IMR-90 (cell line): ENCODE results near the gene LIPE. TPM values are rescaled to one million over a fixed set of nuclear protein-coding genes. Genes with fewer than 3 reads are reported as not detected.

Source experiments
- ATAC-seq: fragments of 200-7000 bp; cut with Tn5 transposase; 2 replicates; pipeline ENCODE4 v1.9.1; 2020; ENCODE audit warnings: low read depth, mild to moderate bottlenecking, moderate library complexity
- BruUV-seq: library from RNA; stranded (reverse); fragments of 400-500 nt; replicated peaks from 2 replicates; lab custom pipeline; 2021; lab: Mats Ljungman, UMichigan
- CTCF ChIA-PET: fragments of 300-600 bp; formaldehyde crosslinking; extraction: SDS; loops from one replicate; lab custom pipeline; 2021; ENCODE audit warnings: antibody characterized with exemption; lab: Yijun Ruan, JAX
- POLR2A ChIA-PET: fragments of 300-600 bp; sonication (Branson Sonifier 250); formaldehyde crosslinking; loops from one replicate; lab custom pipeline; 2022; ENCODE audit warnings: antibody characterized with exemption; ENCODE audit not compliant: unreplicated experiment; lab: Charles Lee
- DNase-seq: peaks from one replicate; pipeline ENCODE4 v3.0.0; 2013
- H2AFZ ChIP-seq: replicated peaks from 2 replicates; pipeline ENCODE3; 2013; ENCODE audit warnings: low read length, mild to moderate bottlenecking; ENCODE audit not compliant: poor library complexity
- H2AK5ac ChIP-seq: 2 replicates; pipeline ENCODE4 v1.6.1; 2013; ENCODE audit warnings: low read depth, low read length, inconsistent platforms
- H2AK9ac ChIP-seq: replicated peaks from 2 replicates; pipeline ENCODE3; 2013; ENCODE audit warnings: mild to moderate bottlenecking, low read depth, low read length, moderate library complexity; ENCODE audit not compliant: poor library complexity
- H2BK120ac ChIP-seq: 2 replicates; pipeline ENCODE4 v1.6.1; 2013; ENCODE audit warnings: low read depth, low read length, inconsistent platforms
- H2BK15ac ChIP-seq: 3 replicates; pipeline ENCODE4 v1.6.1; 2013; ENCODE audit warnings: low read depth, low read length, inconsistent platforms
- H2BK20ac ChIP-seq: 2 replicates; pipeline ENCODE4 v1.6.1; 2013; ENCODE audit warnings: low read depth, mild to moderate bottlenecking, inconsistent platforms, low read length, moderate library complexity
- H2BK5ac ChIP-seq: 2 replicates; pipeline ENCODE4 v1.6.1; 2013; ENCODE audit warnings: mild to moderate bottlenecking, low read depth, low read length, inconsistent platforms; ENCODE audit not compliant: poor library complexity, severe bottlenecking
- H3K14ac ChIP-seq: replicated peaks from 2 replicates; pipeline ENCODE4 v1.6.1; 2013; ENCODE audit warnings: low read depth, low read length, inconsistent platforms
- H3K18ac ChIP-seq: 2 replicates; pipeline ENCODE4 v1.6.1; 2013; ENCODE audit warnings: low read depth, low read length, control low read depth
- H3K23ac ChIP-seq: 2 replicates; pipeline ENCODE4 v1.6.1; 2013; ENCODE audit warnings: low read depth, low read length, inconsistent platforms
- H3K27ac ChIP-seq: 2 replicates; pipeline ENCODE4 v1.5.1; 2013; ENCODE audit warnings: mild to moderate bottlenecking, control low read depth, low read length; ENCODE audit not compliant: insufficient read depth
- H3K27me3 ChIP-seq: 2 replicates; pipeline ENCODE4 v1.6.1; 2013; ENCODE audit warnings: low read length; ENCODE audit not compliant: control insufficient read depth, insufficient read depth
- H3K36me3 ChIP-seq: 2 replicates; pipeline ENCODE4 v1.6.1; 2013; ENCODE audit warnings: low read length, mixed read lengths; ENCODE audit not compliant: control insufficient read depth, insufficient read depth
- H3K4ac ChIP-seq: 2 replicates; pipeline ENCODE4 v1.6.1; 2013; ENCODE audit warnings: low read depth, low read length, inconsistent platforms
- H3K4me1 ChIP-seq: 2 replicates; pipeline ENCODE4 v1.6.1; 2013; ENCODE audit warnings: low read length, mixed read lengths; ENCODE audit not compliant: control insufficient read depth, insufficient read depth
- H3K4me2 ChIP-seq: 2 replicates; pipeline ENCODE4 v1.6.1; 2013; ENCODE audit warnings: low read depth, mild to moderate bottlenecking, control low read depth, low read length, moderate library complexity
- H3K4me3 ChIP-seq: 2 replicates; pipeline ENCODE4 v1.5.1; 2013; ENCODE audit warnings: low read depth, mild to moderate bottlenecking, control low read depth, low read length, moderate library complexity; ENCODE audit not compliant: insufficient read depth
- H3K56ac ChIP-seq: 2 replicates; pipeline ENCODE4 v1.6.1; 2013; ENCODE audit warnings: low read length, inconsistent platforms; ENCODE audit not compliant: insufficient read depth; ENCODE audit errors: extremely low read depth
- H3K79me1 ChIP-seq, 2 experiments: 2 replicates each; pipeline ENCODE4 v1.6.1; 2013; ENCODE audit warnings: low read length in 2 of 2, inconsistent platforms in 1 of 2, low read depth in 1 of 2
- H3K9ac ChIP-seq: 2 replicates; pipeline ENCODE4 v1.6.1; 2013; ENCODE audit warnings: low read depth, low read length, control low read depth
- H3K9me1 ChIP-seq: 2 replicates; pipeline ENCODE4 v1.6.1; 2013; ENCODE audit warnings: low read length, inconsistent platforms; ENCODE audit not compliant: insufficient read depth
- H3K9me3 ChIP-seq: 2 replicates; pipeline ENCODE4 v1.6.1; 2013; ENCODE audit warnings: low read length; ENCODE audit not compliant: control insufficient read depth, insufficient read depth
- H4K20me1 ChIP-seq: 2 replicates; pipeline ENCODE4 v1.6.1; 2013; ENCODE audit warnings: low read length, inconsistent platforms; ENCODE audit not compliant: insufficient read depth
- H4K5ac ChIP-seq: 2 replicates; pipeline ENCODE4 v1.6.1; 2013; ENCODE audit warnings: mild to moderate bottlenecking, low read depth, low read length, control low read depth
- H4K8ac ChIP-seq, 2 experiments: 2 replicates each; pipeline ENCODE4 v1.6.1; 2013; ENCODE audit warnings: low read depth in 2 of 2, low read length in 2 of 2, control low read depth in 1 of 2, inconsistent platforms in 1 of 2
- H4K91ac ChIP-seq: 2 replicates; pipeline ENCODE4 v1.6.1; 2013; ENCODE audit warnings: low read depth, low read length, inconsistent platforms; ENCODE audit not compliant: insufficient read depth
- BHLHE40 ChIP-seq: fragments of 150-350 bp; IDR thresholded peaks from 2 replicates; pipeline ENCODE4 v1.6.1; 2016; ENCODE audit warnings: mild to moderate bottlenecking, low read depth, low read length
- CEBPB ChIP-seq: IDR thresholded peaks from 2 replicates; pipeline ENCODE4 v1.6.1; 2012; ENCODE audit warnings: low read depth, low read length, improper control_type of control experiment
- CHD1 ChIP-seq: IDR thresholded peaks from 2 replicates; pipeline ENCODE4 v1.6.1; 2012; ENCODE audit warnings: low read depth, low read length, improper control_type of control experiment
- CTCF ChIP-seq: conservative IDR thresholded peaks from 2 replicates; pipeline ENCODE4 v1.5.1; 2012; ENCODE audit warnings: mild to moderate bottlenecking, low read depth, low read length, improper control_type of control experiment
- ELK1 ChIP-seq: fragments of 150-350 bp; IDR thresholded peaks from 2 replicates; pipeline ENCODE4 v1.6.1; 2016; ENCODE audit warnings: low read depth, mild to moderate bottlenecking, low read length, moderate library complexity, borderline replicate concordance
- FOS ChIP-seq: fragments of 150-350 bp; IDR thresholded peaks from 2 replicates; pipeline ENCODE4 v1.6.1; 2016; ENCODE audit warnings: low read depth, low read length
- MAFK ChIP-seq: IDR thresholded peaks from 2 replicates; pipeline ENCODE4 v1.6.1; 2012; ENCODE audit warnings: low read depth, low read length, improper control_type of control experiment
- MAZ ChIP-seq: IDR thresholded peaks from 2 replicates; pipeline ENCODE4 v1.6.1; 2012; ENCODE audit warnings: low read depth, mild to moderate bottlenecking, low read length, improper control_type of control experiment, moderate library complexity, borderline replicate concordance
- MXI1 ChIP-seq: IDR thresholded peaks from 2 replicates; pipeline ENCODE4 v1.6.1; 2012; ENCODE audit warnings: low read depth, mild to moderate bottlenecking, low read length, moderate library complexity, borderline replicate concordance
- NFE2L2 ChIP-seq: fragments of 150-350 bp; IDR thresholded peaks from 2 replicates; pipeline ENCODE4 v1.6.1; 2016; ENCODE audit warnings: low read depth, mild to moderate bottlenecking, low read length
- POLR2A ChIP-seq: IDR thresholded peaks from 2 replicates; pipeline ENCODE4 v1.6.1; 2012; ENCODE audit warnings: mild to moderate bottlenecking, low read depth, low read length
- RAD21 ChIP-seq: IDR thresholded peaks from 2 replicates; pipeline ENCODE4 v1.6.1; 2012; ENCODE audit warnings: low read length, improper control_type of control experiment
- RCOR1 ChIP-seq: IDR thresholded peaks from 2 replicates; pipeline ENCODE4 v1.6.1; 2012; ENCODE audit warnings: mild to moderate bottlenecking, low read length, improper control_type of control experiment; ENCODE audit not compliant: insufficient replicate concordance
- RFX5 ChIP-seq: IDR thresholded peaks from 2 replicates; pipeline ENCODE4 v1.8.0; 2012; ENCODE audit warnings: low read depth, mild to moderate bottlenecking, low read length, moderate library complexity
- SMC3 ChIP-seq: fragments of 150-350 bp; IDR thresholded peaks from 2 replicates; pipeline ENCODE4 v1.6.1; 2016; ENCODE audit warnings: low read depth, mild to moderate bottlenecking, antibody characterized with exemption, low read length, moderate library complexity
- WGBS, 2 experiments: methylation state at CpG; one replicate each; pipeline versions ENCODE4 v1.1.5 to v1.1.7; 2013; ENCODE audit warnings: missing lambda C conversion rate in 2 of 2; ENCODE audit not compliant: insufficient read length in 1 of 2; ENCODE audit errors: extremely low coverage in 2 of 2; 5-methylcytosine and 5-hydroxymethylcytosine counted together
- dilution Hi-C: fragments of 300-500 bp; cut with HindIII; formaldehyde crosslinking; loops from one replicate; pipeline ENCODE4 v1.14.3; 2018; ENCODE audit warnings: low sequenced_read_pairs; ENCODE audit not compliant: unreplicated experiment
- in situ Hi-C: fragments of 300-500 bp; cut with MboI; formaldehyde crosslinking; loops from 3 replicates; pipeline ENCODE4 v1.14.3; 2019; ENCODE audit warnings: low sequenced_read_pairs, inconsistent platforms, mixed read lengths
- intact Hi-C: fragments of 100-400 bp; cut with micrococcal nuclease; formaldehyde crosslinking; loops from 2 replicates; pipeline ENCODE4 v1.10.0; 2022
- polyA plus RNA-seq, 3 experiments: library from polyadenylated mRNA; depleted of rRNA; stranded (reverse); fragments of >200 nt; gene quantifications; 2 replicates each; pipeline ENCODE4 v1.2.3, GENCODE V29; 2012; ENCODE audit warnings: low replicate concordance in 1 of 3
- total RNA-seq: library from RNA; depleted of rRNA; stranded (reverse); fragments of >200 nt; gene quantifications from 2 replicates; pipeline ENCODE4 v1.2.3, GENCODE V29; 2012

The LIPE gene
- total and polyA plus RNA-seq, 2 of the 4 experiments (the other 2 are of a cell fraction): 1.1 to 5.4 TPM

DNA sequence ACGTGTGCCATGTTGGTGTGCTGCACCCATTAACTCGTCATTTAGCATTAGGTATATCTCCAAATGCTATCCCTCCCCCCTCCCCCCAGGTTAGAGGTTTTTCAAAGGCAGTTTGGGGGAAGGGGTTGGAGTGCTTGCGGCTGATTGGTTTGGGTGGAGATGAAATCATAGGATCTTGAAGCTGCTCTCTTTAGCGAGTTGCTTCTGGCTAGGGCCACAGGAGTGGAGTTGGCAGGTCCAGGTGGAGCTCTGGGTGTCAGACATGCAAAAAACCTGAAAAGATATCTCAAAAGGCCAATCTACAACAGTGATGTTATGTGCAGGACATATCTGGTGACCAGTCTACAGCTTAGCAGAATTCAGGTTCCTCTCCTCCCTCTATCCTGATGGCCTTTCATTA, 48.2 kb upstream of the LIPE start (continued):
- TF ChIP-seq POLR2A: no peak

DNA sequence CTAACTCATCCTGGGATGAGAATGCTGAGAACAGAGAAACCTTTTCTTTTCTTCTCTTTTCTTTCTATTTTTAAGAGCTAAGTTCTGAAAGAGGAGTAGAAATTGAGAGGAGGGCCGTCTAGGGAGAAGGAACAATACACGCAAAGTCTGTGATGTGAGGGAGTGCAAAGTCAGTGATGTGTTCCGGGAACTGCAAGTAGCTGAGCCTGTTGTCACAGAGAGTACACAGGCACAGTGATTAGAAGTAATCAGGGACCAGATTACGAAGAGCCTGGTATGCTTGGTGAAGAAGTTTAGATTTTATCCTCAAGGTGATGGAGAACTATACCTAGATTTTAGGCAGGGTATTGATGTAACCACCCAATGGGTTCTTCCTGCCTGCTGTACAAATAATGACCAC, 47.6 kb upstream of the LIPE start:
- no peak overlapping the region for H3K4me2 ChIP-seq
- H3K36me3 ChIP-seq: no peaks in the 10 kb centered on the region
- H2AK5ac ChIP-seq: no peak overlapping the region
- H3K9me3 ChIP-seq: no peaks in the 10 kb centered on the region
- in situ Hi-C loops (no loop called here), dilution Hi-C loops (no loop called here), intact Hi-C loops (no loop called here)
- no peak overlapping the region for H3K9ac ChIP-seq
- no peak overlapping the region for H4K5ac ChIP-seq
- H2AFZ ChIP-seq: no peak overlapping the region
- H3K14ac ChIP-seq: no peak overlapping the region
- H3K9me1 ChIP-seq: no peaks in the 10 kb centered on the region; the same call in 1 of the 2 replicates
- H3K18ac ChIP-seq: no peak overlapping the region
- DNase-seq: no peak
- H3K23ac ChIP-seq: no peak overlapping the region
- ChIA-PET CTCF (interaction anchor here (1.3 kb wide), 1 partner anchor 36 kb away, joined by 4 read pairs; no protein-coding TSS in a partner anchor), POLR2A (no interaction called here)
- H4K20me1 ChIP-seq: no peaks in the 10 kb centered on the region
- no peak for ATAC-seq
- no peaks in the 10 kb centered on the region for H3K4me1 ChIP-seq
- TF ChIP-seq POLR2A: no peak
- TF ChIP-seq CTCF: no peak
- TF ChIP-seq RFX5: no peak
- no peak for TF ChIP-seq ELK1
- no peak for TF ChIP-seq RAD21
- TF ChIP-seq RCOR1: no peak
- no peak for TF ChIP-seq CHD1
- no peak for TF ChIP-seq FOS
- TF ChIP-seq CEBPB: no peak
- TF ChIP-seq MAFK: no peak
- TF ChIP-seq MXI1: no peak
- TF ChIP-seq NFE2L2: no peak
- no peak for TF ChIP-seq MAZ
- TF ChIP-seq BHLHE40: no peak
- TF ChIP-seq SMC3: no peak
- H4K91ac ChIP-seq: no peak overlapping the region
- H4K8ac ChIP-seq: no peak overlapping the region
- H2BK20ac ChIP-seq: no peak overlapping the region
- no peak overlapping the region for H3K4me3 ChIP-seq
- no peak overlapping the region for H3K27ac ChIP-seq
- H2AK9ac ChIP-seq: no peak overlapping the region
- no peak overlapping the region for H3K56ac ChIP-seq
- H3K4ac ChIP-seq: no peak overlapping the region
- no peak overlapping the region for H2BK15ac ChIP-seq
- BruUV-seq: no TSS peak
- H2BK5ac ChIP-seq: no peak overlapping the region
- no peak overlapping the region for H2BK120ac ChIP-seq
- no peaks in the 10 kb centered on the region for H3K79me1 ChIP-seq
- H3K27me3 ChIP-seq: peaks cover 21% of the 10 kb centered on the region
- WGBS, 2 experiments: 61% methylated on average over 2 of the region's 4 CpGs; no CpG with 5 or more reads in 1 of the 2 experiments
